HG03280 (cell line): ENCODE data around the gene DDX10.

ENCODE experiments used
- ATAC-seq: cut with Tn5 transposase; IDR thresholded peaks from one replicate; pipeline ENCODE4 v1.9.1; 2021; ENCODE audit warnings: mild to moderate bottlenecking, moderate library complexity; ENCODE audit not compliant: unreplicated experiment

The DDX10 gene

DNA sequence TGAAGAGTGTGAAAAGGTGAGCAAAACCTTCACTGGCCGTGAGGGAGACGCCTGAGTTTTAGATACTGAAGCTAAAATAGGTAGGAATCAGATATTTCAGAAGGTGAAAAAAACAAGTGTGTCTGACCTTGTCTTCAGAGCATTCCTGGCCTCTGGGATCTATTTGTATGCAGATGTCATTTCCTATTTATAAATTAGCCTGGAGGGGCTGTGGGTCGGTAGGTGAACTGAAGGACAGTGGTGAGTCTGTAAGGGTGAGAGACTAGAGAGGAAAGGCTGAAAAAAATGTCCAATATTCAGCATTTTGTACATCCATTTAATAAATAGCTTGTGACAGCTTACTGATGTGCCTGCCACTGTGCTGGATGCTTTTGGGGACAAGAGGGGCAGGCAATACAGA, 302.1 kb downstream of the DDX10 start:
- no peak for ATAC-seq

DNA sequence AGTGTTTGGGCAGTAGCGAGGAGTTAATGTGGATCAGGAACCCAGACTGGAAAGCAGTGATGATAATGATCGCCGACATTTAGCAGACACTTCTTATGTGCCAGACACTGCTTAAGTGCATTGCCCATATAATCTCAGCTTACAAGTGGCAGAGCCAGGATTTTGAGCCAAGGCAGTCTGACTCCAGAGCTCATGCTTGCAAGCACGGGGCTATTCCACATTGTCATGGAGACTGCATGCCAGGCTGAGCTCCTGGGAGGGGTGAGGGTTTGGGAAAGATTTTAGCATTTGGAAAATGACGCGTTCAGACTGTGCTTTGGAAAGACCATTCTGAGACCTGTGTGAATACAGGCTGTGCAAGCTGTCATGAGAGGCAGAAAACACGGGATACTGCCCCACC, 302.7 kb downstream of the DDX10 start:
- no peak for ATAC-seq

GRCh38 chr11:108970221-108970991, 305.5 kb downstream of the DDX10 start:
- ATAC-seq = no peak

DNA sequence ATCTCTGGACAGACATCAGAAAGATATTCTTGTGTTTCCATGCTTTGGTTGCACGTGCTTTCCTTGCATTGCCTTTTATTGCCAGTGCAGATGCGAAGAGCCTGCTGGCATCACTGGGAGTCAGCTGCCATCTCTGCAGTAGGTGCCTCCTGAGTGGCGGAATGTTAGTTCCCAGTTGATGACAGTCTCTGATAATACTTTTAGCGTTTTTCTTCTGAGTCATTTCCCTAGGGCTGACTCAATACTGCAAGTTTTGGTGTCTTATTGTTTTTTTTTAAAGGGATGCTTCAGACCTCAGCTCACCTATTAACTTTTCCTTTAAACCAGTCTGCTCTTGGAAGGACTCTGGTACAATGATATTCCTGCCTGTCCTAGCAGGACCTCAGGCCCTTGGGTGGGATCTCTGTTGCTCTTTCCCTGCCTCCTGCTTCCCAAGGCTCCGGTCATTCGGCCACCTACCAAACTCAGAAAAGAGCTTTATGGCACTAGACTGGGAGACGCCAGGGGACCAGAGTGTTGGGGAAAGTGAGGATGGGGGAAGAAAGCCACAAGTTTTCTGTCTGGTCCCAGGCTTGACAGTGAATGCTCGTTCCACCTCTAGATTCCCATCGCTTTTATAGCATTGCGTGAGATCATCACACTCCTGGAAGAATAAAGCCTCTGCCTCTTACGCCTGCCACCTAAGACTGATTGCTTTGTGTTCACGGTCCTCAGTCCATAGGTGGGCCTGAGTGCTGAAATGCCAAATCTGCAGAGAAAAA, 308.7 kb downstream of the DDX10 start:
- ATAC-seq = no peak

GRCh38 chr11:108975026-108975425, 310.2 kb downstream of the DDX10 start:
- no peak for ATAC-seq

DNA sequence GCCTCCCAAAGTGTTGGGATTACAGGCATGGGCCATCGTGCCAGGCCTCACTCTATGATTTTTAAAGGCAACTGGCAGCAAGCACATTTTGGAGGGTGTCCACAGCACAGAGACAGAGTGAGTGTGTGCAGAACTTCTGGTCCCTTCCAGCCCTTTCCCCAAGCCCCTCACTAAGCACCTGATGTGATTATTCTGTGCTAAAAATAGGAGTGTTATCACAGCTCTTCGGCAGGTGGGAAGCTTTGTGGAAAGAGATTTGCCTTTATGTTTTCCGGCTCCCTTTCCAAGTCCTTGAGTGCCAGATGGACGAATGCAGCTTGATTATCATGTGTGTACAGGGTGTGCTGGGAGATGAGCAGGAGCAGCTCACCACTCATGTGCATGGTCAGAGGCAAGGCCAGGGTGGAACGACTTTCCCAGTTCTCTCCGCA, 310.8 kb downstream of the DDX10 start:
- no peak for ATAC-seq

DNA sequence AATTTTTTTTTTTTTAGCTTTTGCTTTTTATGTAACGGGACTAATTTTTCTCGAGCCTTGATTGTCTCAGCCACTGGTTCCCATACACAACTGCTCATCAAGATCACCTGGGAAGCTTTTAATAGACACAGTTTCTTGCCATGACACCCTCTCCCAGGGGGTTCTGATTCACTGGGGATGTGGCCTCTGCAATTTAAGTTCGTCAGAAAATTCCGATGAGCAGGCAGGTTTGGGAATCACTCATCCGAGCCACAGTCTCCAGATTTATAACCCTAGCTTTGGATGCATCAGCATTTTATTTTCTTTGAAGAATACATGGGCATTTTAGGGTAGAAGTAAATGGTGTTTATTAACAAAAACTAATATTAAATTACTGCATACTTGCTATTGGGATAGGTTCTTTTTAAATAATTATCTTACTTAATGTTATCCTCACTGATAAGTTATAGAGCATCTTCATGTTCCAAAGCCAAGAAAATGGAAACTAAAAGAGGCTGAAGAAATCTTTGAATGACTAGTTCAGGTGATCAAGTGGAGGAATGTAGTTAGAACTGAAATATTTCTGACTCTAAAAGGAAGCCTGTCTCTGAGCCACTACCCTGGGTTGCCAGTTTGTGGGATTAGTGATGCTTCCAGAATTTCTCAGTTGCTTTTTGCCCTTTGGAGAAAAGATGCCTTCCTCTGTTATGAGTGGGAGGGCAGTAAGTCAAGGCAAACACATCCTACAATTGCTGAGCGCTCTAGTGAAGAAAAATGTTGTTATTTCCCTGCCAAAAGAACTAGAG, 319.0 kb downstream of the DDX10 start:
- no peak for ATAC-seq

GRCh38 chr11:108984523-108984922, 319.7 kb downstream of the DDX10 start:
- ATAC-seq = no peak

GRCh38 chr11:108985236-108985944, 320.5 kb downstream of the DDX10 start:
- ATAC-seq = no peak

DNA sequence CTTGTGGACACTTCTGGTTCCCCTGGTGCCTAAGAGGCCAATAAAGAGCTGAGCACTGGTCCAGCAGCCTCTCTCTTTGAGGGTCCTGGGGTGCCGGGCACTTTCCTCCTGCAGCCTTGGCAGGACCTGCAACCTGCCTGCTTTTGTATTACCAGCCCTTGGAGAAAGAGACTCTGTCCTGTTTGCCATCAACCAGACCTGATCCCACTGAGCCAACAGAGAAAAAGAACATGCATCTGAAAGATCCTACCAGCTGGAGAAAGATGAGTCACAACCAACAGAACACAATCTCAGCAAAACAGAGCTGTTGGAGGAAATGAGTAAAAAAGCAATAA, 321.0 kb downstream of the DDX10 start:
- ATAC-seq = no peak
